Myocyte (in vitro differentiated cells): Measurements from ENCODE around the gene CAMKK1. TPM values are rescaled to one million over a fixed set of nuclear protein-coding genes. Genes with fewer than 3 reads are reported as not detected.

Experiments used
- DNase-seq: peaks from one replicate; pipeline ENCODE4 v3.0.0-alpha.2; 2012; ENCODE audit warnings: low read depth
- total RNA-seq: library from RNA; depleted of rRNA; stranded (reverse); fragments of >200 nt; gene quantifications from 2 replicates; pipeline ENCODE4 v1.2.3, GENCODE V29; 2014

The CAMKK1 gene
- total RNA-seq, 1 donor from 2014 or later, result 2.6 TPM

GRCh38 chr17:3814361-3814760 is 78.5 kb downstream of the CAMKK1 start:
- no peak for DNase-seq

- DNase-seq, result no peak
Observed at GRCh38 chr17:3813171-3813570, 79.7 kb downstream of the CAMKK1 start.

- no peak for DNase-seq
Observed at GRCh38 chr17:3812771-3813170, 80.1 kb downstream of the CAMKK1 start.

GRCh38 chr17:3812284-3812683 is 80.6 kb downstream of the CAMKK1 start:
- DNase-seq, result no peak

Other genes with a start within 250 kb of the CAMKK1 start
- 95.1 and 122 TPM in 2 replicates for gene TAX1BP3, start 224.5 kb downstream of the CAMKK1 start, total RNA-seq
- gene EMC6, start 224.2 kb downstream of the CAMKK1 start, total RNA-seq, result 47.0 and 60.7 TPM in 2 replicates
- 42.7 and 63.4 TPM in 2 replicates for gene P2RX5, start 196.9 kb downstream of the CAMKK1 start, total RNA-seq
- 0.78 and 1.6 TPM in 2 replicates for gene HASPIN, start 169.2 kb downstream of the CAMKK1 start, total RNA-seq
- gene ITGAE, start 91.9 kb downstream of the CAMKK1 start, total RNA-seq, result 23.1 and 26.4 TPM in 2 replicates
- 12.7 and 13.7 TPM in 2 replicates for gene NCBP3, start 46.8 kb downstream of the CAMKK1 start, total RNA-seq
- 0.21 and 1.6 TPM in 2 replicates for gene P2RX1, start 23.4 kb upstream of the CAMKK1 start, total RNA-seq
- 3.3 and 3.9 TPM in 2 replicates for gene ATP2A3, start 71.4 kb upstream of the CAMKK1 start, total RNA-seq
- 21.0 and 27.7 TPM in 2 replicates for gene ZZEF1, start 250.0 kb upstream of the CAMKK1 start, total RNA-seq